Activated CD8-positive, alpha-beta memory T cell treated with anti-CD3 and anti-CD28 coated beads, Interleukin-2, amount 50 U/mL, for 24 hours (primary cell): ENCODE data around the gene GFOD1.

Experiments used
- DNase-seq: peaks from one replicate; pipeline ENCODE4 v3.0.0-alpha.2; 2020; ENCODE audit errors: extremely low read depth

GFOD1 gene

DNA sequence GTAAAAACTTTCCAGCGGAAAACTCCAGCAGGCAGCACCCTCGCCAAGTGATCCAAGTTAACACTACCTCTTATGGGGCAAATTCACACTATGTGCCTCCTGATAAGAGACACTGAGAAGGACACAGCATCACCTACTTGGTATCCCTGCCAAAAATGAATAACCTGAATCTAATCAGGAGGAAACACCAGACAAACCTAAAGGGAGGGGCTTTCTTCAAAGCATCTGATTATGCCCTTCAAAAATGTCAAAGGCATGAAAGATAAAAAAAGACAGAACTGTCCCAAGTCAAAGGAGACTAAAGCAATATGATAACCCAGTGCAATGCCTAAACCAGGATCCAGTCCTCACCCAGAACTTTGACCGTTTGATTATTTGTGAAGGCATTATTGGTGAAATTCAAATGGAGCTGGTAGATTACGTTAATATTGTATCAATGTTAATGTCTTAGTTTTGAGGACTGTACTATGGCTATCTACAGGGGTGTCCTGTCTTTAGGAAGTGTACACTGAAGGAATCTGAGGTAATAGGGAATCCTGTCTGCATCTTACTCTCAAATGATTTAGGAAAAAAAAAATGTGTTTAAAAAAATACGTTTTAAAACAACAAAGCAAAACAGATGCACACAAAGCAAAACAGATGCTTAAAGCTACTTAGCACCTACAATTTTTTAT is 167.4 kb downstream of the GFOD1 start:
- DNase-seq = no peak

DNA sequence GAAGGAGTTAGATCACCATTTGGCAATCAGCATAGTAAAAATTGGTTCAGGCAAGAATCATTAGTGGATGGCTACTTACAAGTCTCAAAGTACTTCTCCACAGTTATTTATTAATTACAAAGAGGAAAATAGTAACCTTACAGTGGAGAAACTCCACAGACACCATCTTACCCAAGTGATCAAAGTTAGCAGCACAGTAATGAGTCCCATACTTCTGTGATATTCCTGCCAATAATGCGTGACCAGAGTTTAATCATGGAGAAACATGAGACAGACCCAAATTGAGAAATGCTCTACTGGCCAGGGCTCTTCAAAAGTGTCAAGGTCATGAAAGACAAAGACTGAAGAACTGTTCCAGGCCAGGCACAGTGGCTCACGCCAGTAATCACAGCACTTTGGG is 168.6 kb downstream of the GFOD1 start:
- no peak for DNase-seq

DNA sequence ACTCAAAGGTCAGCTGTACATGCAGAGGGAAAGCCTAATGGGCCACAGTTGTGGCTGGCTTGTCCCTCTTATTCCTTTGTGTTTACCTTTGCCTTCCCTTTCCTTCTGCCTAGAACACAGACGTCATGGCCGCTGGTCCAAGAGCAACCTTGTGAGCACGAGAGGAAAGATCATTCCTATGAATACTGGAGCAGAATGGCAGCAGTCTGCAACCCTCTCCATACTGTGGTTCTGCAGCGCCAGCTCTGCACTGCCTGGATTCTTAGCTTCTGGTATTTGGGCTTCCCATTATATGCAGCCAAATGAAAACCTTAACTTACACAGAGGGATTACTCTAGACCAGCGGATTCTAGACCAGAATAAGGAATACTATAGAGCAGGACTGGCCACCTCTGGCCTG is 171.5 kb downstream of the GFOD1 start:
- no peak for DNase-seq

DNA sequence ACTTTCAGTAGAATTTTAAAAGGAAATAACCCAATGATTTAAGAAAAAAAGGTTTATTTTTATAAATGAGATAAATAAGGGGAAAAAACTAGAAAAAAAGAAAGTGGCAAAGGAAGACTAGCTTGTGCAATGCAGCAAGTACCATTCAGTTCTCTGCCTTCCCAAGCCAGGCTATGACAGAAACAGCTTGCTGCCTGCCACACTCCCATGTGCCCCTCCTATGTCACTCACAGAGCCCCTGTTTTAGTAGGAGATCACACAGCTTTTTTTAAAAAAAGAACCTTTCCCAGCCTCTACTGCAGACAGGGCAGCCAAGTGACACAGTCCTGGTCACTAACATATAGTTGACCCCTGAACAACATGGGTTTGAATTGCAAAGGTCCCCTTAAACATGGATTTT is 172.6 kb downstream of the GFOD1 start:
- DNase-seq = no peak

DNA sequence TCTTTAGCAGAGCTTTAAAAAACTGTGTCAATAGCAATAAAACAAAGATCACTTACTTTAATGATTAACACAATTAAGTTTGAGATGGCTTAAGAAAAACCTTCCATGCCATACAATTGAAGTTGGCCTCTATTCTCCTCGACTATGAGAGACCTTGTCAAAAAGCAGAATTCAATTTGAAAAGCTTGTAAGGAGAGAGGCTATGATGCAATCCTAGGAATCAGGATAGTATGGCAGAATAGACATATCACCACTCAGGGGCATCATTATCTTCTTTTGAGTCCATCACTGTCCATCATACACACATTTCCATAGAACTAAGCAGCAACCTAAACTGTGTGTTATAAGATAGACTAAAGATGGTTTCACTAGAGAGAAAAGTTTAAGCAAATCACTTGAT is 176.2 kb downstream of the GFOD1 start:
- DNase-seq = no peak

DNA sequence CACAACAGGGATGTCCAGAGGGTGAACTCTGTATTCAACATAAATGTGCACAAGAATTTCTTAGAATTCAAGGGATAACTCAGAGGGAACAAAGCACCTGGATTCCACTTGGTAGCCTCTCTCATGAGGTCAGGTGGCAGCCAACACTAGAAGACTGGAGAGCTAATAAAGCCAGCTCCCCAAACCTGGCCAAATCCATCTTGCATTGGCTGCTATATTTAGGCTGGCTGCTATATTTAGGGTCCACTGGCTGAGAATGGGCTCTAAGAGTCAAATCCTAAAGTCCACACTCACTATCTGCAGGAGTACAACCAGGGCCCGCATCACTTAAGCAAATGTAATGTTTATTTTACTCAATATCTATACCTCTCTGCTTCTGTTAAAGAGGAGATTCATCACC is 179.1 kb downstream of the GFOD1 start:
- no peak for DNase-seq
